HEK293 (cell line): ENCODE measurements around the gene GRK5.

Experiments
- CTCF ChIA-PET: fragments of 350-600 bp; formaldehyde crosslinking; extraction: SDS; loops from one replicate; lab custom pipeline; 2021; ENCODE audit warnings: antibody characterized with exemption; lab: Yijun Ruan, JAX
- POLR2A ChIA-PET: fragments of 300-600 bp; formaldehyde crosslinking; extraction: SDS; loops from one replicate; lab custom pipeline; 2020; ENCODE audit warnings: antibody characterized with exemption, inconsistent platforms; lab: Yijun Ruan, JAX
- H3K27ac ChIP-seq: fragments of 200-500 bp; sonication (Bioruptor generic); 2 replicates; pipeline ENCODE4 v1.5.1; 2014; ENCODE audit warnings: low read depth, low read length, control low read depth, inconsistent platforms; ENCODE audit errors: extremely low read depth
- H3K36me3 ChIP-seq, 2 experiments: fragments of 200-500 bp in 1 of 2; sonication (Bioruptor generic) in 1 of 2; 1 replicate in 1 of 2; 2 replicates in 1 of 2; pipeline ENCODE4 v1.5.1; 2014 to 2017; ENCODE audit warnings: inconsistent platforms in 2 of 2, low read length in 2 of 2; ENCODE audit not compliant: control insufficient read depth in 2 of 2, insufficient read depth in 1 of 2
- H3K4me1 ChIP-seq: fragments of 200-500 bp; sonication (Bioruptor generic); 2 replicates; pipeline ENCODE4 v1.5.1; 2014; ENCODE audit warnings: mild to moderate bottlenecking, low read length, inconsistent platforms; ENCODE audit not compliant: control insufficient read depth, insufficient read depth
- H3K4me3 ChIP-seq: 2 replicates; pipeline ENCODE4 v1.5.1; 2011; ENCODE audit warnings: low read depth, mild to moderate bottlenecking, control low read depth, low read length, moderate library complexity
- H3K9me3 ChIP-seq: fragments of 200-500 bp; sonication (Bioruptor generic); 2 replicates; pipeline ENCODE4 v1.5.1; 2014; ENCODE audit warnings: low read depth, low read length, inconsistent platforms; ENCODE audit not compliant: control insufficient read depth, insufficient read depth
- GLIS2 ChIP-seq: fragments of 450-650 bp; formaldehyde crosslinking; IDR thresholded peaks from 2 replicates; pipeline ENCODE4 v1.5.1; 2016; ENCODE audit warnings: missing biosample characterization, missing genetic modification characterization
- PRDM2 ChIP-seq: fragments of 450-650 bp; formaldehyde crosslinking; IDR thresholded peaks from 2 replicates; pipeline ENCODE4 v1.5.1; 2016; ENCODE audit warnings: missing biosample characterization, missing genetic modification characterization, borderline replicate concordance
- PRDM6 ChIP-seq: fragments of 450-650 bp; formaldehyde crosslinking; IDR thresholded peaks from 2 replicates; pipeline ENCODE4 v1.5.1; 2017; ENCODE audit warnings: missing biosample characterization, missing genetic modification characterization
- SCRT2 ChIP-seq: fragments of 450-650 bp; formaldehyde crosslinking; IDR thresholded peaks from 2 replicates; pipeline ENCODE4 v1.5.1; 2016; ENCODE audit warnings: missing biosample characterization, missing genetic modification characterization
- ZFHX2 ChIP-seq: fragments of 450-650 bp; formaldehyde crosslinking; conservative IDR thresholded peaks from 2 replicates; pipeline ENCODE4 v1.5.1; 2016; ENCODE audit warnings: missing biosample characterization, missing genetic modification characterization
- ZIC2 ChIP-seq: fragments of 450-650 bp; formaldehyde crosslinking; IDR thresholded peaks from 2 replicates; pipeline ENCODE4 v1.5.1; 2016; ENCODE audit warnings: missing biosample characterization, missing genetic modification characterization
- ZNF24 ChIP-seq: fragments of 450-650 bp; formaldehyde crosslinking; IDR thresholded peaks from 2 replicates; pipeline ENCODE4 v1.5.1; 2016; ENCODE audit warnings: missing biosample characterization, missing genetic modification characterization
- ZNF433 ChIP-seq: fragments of 450-650 bp; formaldehyde crosslinking; IDR thresholded peaks from 2 replicates; pipeline ENCODE4 v1.5.1; 2016; ENCODE audit warnings: missing biosample characterization, missing genetic modification characterization, low read depth
- ZNF473 ChIP-seq: fragments of 450-650 bp; formaldehyde crosslinking; IDR thresholded peaks from 2 replicates; pipeline ENCODE4 v1.5.1; 2017; ENCODE audit warnings: missing biosample characterization, missing genetic modification characterization
- ZNF639 ChIP-seq: fragments of 450-650 bp; formaldehyde crosslinking; IDR thresholded peaks from 2 replicates; pipeline ENCODE4 v1.5.1; 2016; ENCODE audit warnings: missing biosample characterization, missing genetic modification characterization
- ZNF707 ChIP-seq: fragments of 450-650 bp; formaldehyde crosslinking; IDR thresholded peaks from 2 replicates; pipeline ENCODE4 v1.5.1; 2016; ENCODE audit warnings: missing biosample characterization, missing genetic modification characterization
- ZNF76 ChIP-seq: fragments of 450-650 bp; formaldehyde crosslinking; IDR thresholded peaks from 2 replicates; pipeline ENCODE4; 2016; ENCODE audit warnings: low read depth, missing biosample characterization, missing genetic modification characterization, borderline replicate concordance
- ZNF791 ChIP-seq: fragments of 450-650 bp; formaldehyde crosslinking; IDR thresholded peaks from 2 replicates; pipeline ENCODE4 v1.5.1; 2016; ENCODE audit warnings: missing biosample characterization, missing genetic modification characterization
- ZSCAN5A ChIP-seq: fragments of 450-650 bp; formaldehyde crosslinking; IDR thresholded peaks from 2 replicates; pipeline ENCODE4 v1.5.1; 2016; ENCODE audit warnings: missing biosample characterization, missing genetic modification characterization

The GRK5 gene

GRCh38 chr10:119348516-119349240 is 141.3 kb downstream of the GRK5 start:
- H3K4me1 ChIP-seq, result no peaks in the 10 kb centered on the region
- POLR2A ChIA-PET, result no interaction called here
- TF ChIP-seq ZNF433 (tag by site-specific recombination), result no peak
- TF ChIP-seq ZSCAN5A, result no peak
- peak; percentile 80 for TF ChIP-seq ZIC2 (tag by site-specific recombination)
- H3K36me3 ChIP-seq, result no peaks in the 10 kb centered on the region
- H3K27ac ChIP-seq, result no peak overlapping the region
- no peak overlapping the region for H3K4me3 ChIP-seq
- CTCF ChIA-PET, result interaction anchor here (0.6 kb wide), 2 partner anchors 94 to 159 kb away, joined by 3 to 4 read pairs; no protein-coding TSS in a partner anchor
- H3K9me3 ChIP-seq, result no peaks in the 10 kb centered on the region

GRCh38 chr10:119349341-119349740 is 142.0 kb downstream of the GRK5 start:
- no peak for TF ChIP-seq GLIS2
- TF ChIP-seq SCRT2 (tag by site-specific recombination), result no peak
- no peak for TF ChIP-seq ZNF639 (tag by site-specific recombination)
- no peak for TF ChIP-seq PRDM6 (tag by site-specific recombination)
- TF ChIP-seq ZFHX2, result no peak
- TF ChIP-seq ZNF76 (tag by site-specific recombination), result no peak
- no peak for TF ChIP-seq ZNF707
- TF ChIP-seq ZNF473 (tag by site-specific recombination), result no peak
- TF ChIP-seq ZNF24, result no peak
- TF ChIP-seq ZNF791 (tag by site-specific recombination), result no peak
- no peak for TF ChIP-seq ZSCAN5A
- no peak for TF ChIP-seq PRDM2
- TF ChIP-seq, all 188 proteins: peak for 0
- no peak overlapping the region for H3K27ac ChIP-seq
- H3K4me3 ChIP-seq, result no peak overlapping the region
- CTCF ChIA-PET, result interaction anchor here (0.6 kb wide), 1 partner anchor 94 kb away, joined by 3 read pairs; no protein-coding TSS in a partner anchor
- H3K4me1 ChIP-seq, result no peaks in the 10 kb centered on the region
- no peaks in the 10 kb centered on the region for H3K9me3 ChIP-seq
- POLR2A ChIA-PET, result no interaction called here
- H3K36me3 ChIP-seq, result no peaks in the 10 kb centered on the region
